IMR-90 (cell line): ENCODE measurements around the gene COL2A1. TPM values are rescaled to one million over a fixed set of nuclear protein-coding genes. Genes with fewer than 3 reads are reported as not detected.

Source experiments
- ATAC-seq: fragments of 200-7000 bp; cut with Tn5 transposase; 2 replicates; pipeline ENCODE4 v1.9.1; 2020; ENCODE audit warnings: low read depth, mild to moderate bottlenecking, moderate library complexity
- BruUV-seq: library from RNA; stranded (reverse); fragments of 400-500 nt; replicated peaks from 2 replicates; lab custom pipeline; 2021; lab: Mats Ljungman, UMichigan
- CTCF ChIA-PET: fragments of 300-600 bp; formaldehyde crosslinking; extraction: SDS; loops from one replicate; lab custom pipeline; 2021; ENCODE audit warnings: antibody characterized with exemption; lab: Yijun Ruan, JAX
- POLR2A ChIA-PET: fragments of 300-600 bp; sonication (Branson Sonifier 250); formaldehyde crosslinking; loops from one replicate; lab custom pipeline; 2022; ENCODE audit warnings: antibody characterized with exemption; ENCODE audit not compliant: unreplicated experiment; lab: Charles Lee
- DNase-seq: peaks from one replicate; pipeline ENCODE4 v3.0.0; 2013
- H2AFZ ChIP-seq: replicated peaks from 2 replicates; pipeline ENCODE3; 2013; ENCODE audit warnings: low read length, mild to moderate bottlenecking; ENCODE audit not compliant: poor library complexity
- H2AK5ac ChIP-seq: 2 replicates; pipeline ENCODE4 v1.6.1; 2013; ENCODE audit warnings: low read depth, low read length, inconsistent platforms
- H2AK9ac ChIP-seq: replicated peaks from 2 replicates; pipeline ENCODE3; 2013; ENCODE audit warnings: mild to moderate bottlenecking, low read depth, low read length, moderate library complexity; ENCODE audit not compliant: poor library complexity
- H2BK120ac ChIP-seq: 2 replicates; pipeline ENCODE4 v1.6.1; 2013; ENCODE audit warnings: low read depth, low read length, inconsistent platforms
- H2BK15ac ChIP-seq: 3 replicates; pipeline ENCODE4 v1.6.1; 2013; ENCODE audit warnings: low read depth, low read length, inconsistent platforms
- H2BK20ac ChIP-seq: 2 replicates; pipeline ENCODE4 v1.6.1; 2013; ENCODE audit warnings: low read depth, mild to moderate bottlenecking, inconsistent platforms, low read length, moderate library complexity
- H2BK5ac ChIP-seq: 2 replicates; pipeline ENCODE4 v1.6.1; 2013; ENCODE audit warnings: mild to moderate bottlenecking, low read depth, low read length, inconsistent platforms; ENCODE audit not compliant: poor library complexity, severe bottlenecking
- H3K14ac ChIP-seq: replicated peaks from 2 replicates; pipeline ENCODE4 v1.6.1; 2013; ENCODE audit warnings: low read depth, low read length, inconsistent platforms
- H3K18ac ChIP-seq: 2 replicates; pipeline ENCODE4 v1.6.1; 2013; ENCODE audit warnings: low read depth, low read length, control low read depth
- H3K23ac ChIP-seq: 2 replicates; pipeline ENCODE4 v1.6.1; 2013; ENCODE audit warnings: low read depth, low read length, inconsistent platforms
- H3K27ac ChIP-seq: 2 replicates; pipeline ENCODE4 v1.5.1; 2013; ENCODE audit warnings: mild to moderate bottlenecking, control low read depth, low read length; ENCODE audit not compliant: insufficient read depth
- H3K27me3 ChIP-seq: 2 replicates; pipeline ENCODE4 v1.6.1; 2013; ENCODE audit warnings: low read length; ENCODE audit not compliant: control insufficient read depth, insufficient read depth
- H3K36me3 ChIP-seq: 2 replicates; pipeline ENCODE4 v1.6.1; 2013; ENCODE audit warnings: low read length, mixed read lengths; ENCODE audit not compliant: control insufficient read depth, insufficient read depth
- H3K4ac ChIP-seq: 2 replicates; pipeline ENCODE4 v1.6.1; 2013; ENCODE audit warnings: low read depth, low read length, inconsistent platforms
- H3K4me1 ChIP-seq: 2 replicates; pipeline ENCODE4 v1.6.1; 2013; ENCODE audit warnings: low read length, mixed read lengths; ENCODE audit not compliant: control insufficient read depth, insufficient read depth
- H3K4me2 ChIP-seq: 2 replicates; pipeline ENCODE4 v1.6.1; 2013; ENCODE audit warnings: low read depth, mild to moderate bottlenecking, control low read depth, low read length, moderate library complexity
- H3K4me3 ChIP-seq: 2 replicates; pipeline ENCODE4 v1.5.1; 2013; ENCODE audit warnings: low read depth, mild to moderate bottlenecking, control low read depth, low read length, moderate library complexity; ENCODE audit not compliant: insufficient read depth
- H3K56ac ChIP-seq: 2 replicates; pipeline ENCODE4 v1.6.1; 2013; ENCODE audit warnings: low read length, inconsistent platforms; ENCODE audit not compliant: insufficient read depth; ENCODE audit errors: extremely low read depth
- H3K79me1 ChIP-seq, 2 experiments: 2 replicates each; pipeline ENCODE4 v1.6.1; 2013; ENCODE audit warnings: low read length in 2 of 2, inconsistent platforms in 1 of 2, low read depth in 1 of 2
- H3K9ac ChIP-seq: 2 replicates; pipeline ENCODE4 v1.6.1; 2013; ENCODE audit warnings: low read depth, low read length, control low read depth
- H3K9me1 ChIP-seq: 2 replicates; pipeline ENCODE4 v1.6.1; 2013; ENCODE audit warnings: low read length, inconsistent platforms; ENCODE audit not compliant: insufficient read depth
- H3K9me3 ChIP-seq: 2 replicates; pipeline ENCODE4 v1.6.1; 2013; ENCODE audit warnings: low read length; ENCODE audit not compliant: control insufficient read depth, insufficient read depth
- H4K20me1 ChIP-seq: 2 replicates; pipeline ENCODE4 v1.6.1; 2013; ENCODE audit warnings: low read length, inconsistent platforms; ENCODE audit not compliant: insufficient read depth
- H4K5ac ChIP-seq: 2 replicates; pipeline ENCODE4 v1.6.1; 2013; ENCODE audit warnings: mild to moderate bottlenecking, low read depth, low read length, control low read depth
- H4K8ac ChIP-seq, 2 experiments: 2 replicates each; pipeline ENCODE4 v1.6.1; 2013; ENCODE audit warnings: low read depth in 2 of 2, low read length in 2 of 2, control low read depth in 1 of 2, inconsistent platforms in 1 of 2
- H4K91ac ChIP-seq: 2 replicates; pipeline ENCODE4 v1.6.1; 2013; ENCODE audit warnings: low read depth, low read length, inconsistent platforms; ENCODE audit not compliant: insufficient read depth
- BHLHE40 ChIP-seq: fragments of 150-350 bp; IDR thresholded peaks from 2 replicates; pipeline ENCODE4 v1.6.1; 2016; ENCODE audit warnings: mild to moderate bottlenecking, low read depth, low read length
- CHD1 ChIP-seq: IDR thresholded peaks from 2 replicates; pipeline ENCODE4 v1.6.1; 2012; ENCODE audit warnings: low read depth, low read length, improper control_type of control experiment
- WGBS, 2 experiments: methylation state at CpG; one replicate each; pipeline versions ENCODE4 v1.1.5 to v1.1.7; 2013; ENCODE audit warnings: missing lambda C conversion rate in 2 of 2; ENCODE audit not compliant: insufficient read length in 1 of 2; ENCODE audit errors: extremely low coverage in 2 of 2; 5-methylcytosine and 5-hydroxymethylcytosine counted together
- dilution Hi-C: fragments of 300-500 bp; cut with HindIII; formaldehyde crosslinking; loops from one replicate; pipeline ENCODE4 v1.14.3; 2018; ENCODE audit warnings: low sequenced_read_pairs; ENCODE audit not compliant: unreplicated experiment
- in situ Hi-C: fragments of 300-500 bp; cut with MboI; formaldehyde crosslinking; loops from 3 replicates; pipeline ENCODE4 v1.14.3; 2019; ENCODE audit warnings: low sequenced_read_pairs, inconsistent platforms, mixed read lengths
- intact Hi-C: fragments of 100-400 bp; cut with micrococcal nuclease; formaldehyde crosslinking; loops from 2 replicates; pipeline ENCODE4 v1.10.0; 2022
- polyA plus RNA-seq, 3 experiments: library from polyadenylated mRNA; depleted of rRNA; stranded (reverse); fragments of >200 nt; gene quantifications; 2 replicates each; pipeline ENCODE4 v1.2.3, GENCODE V29; 2012; ENCODE audit warnings: low replicate concordance in 1 of 3
- total RNA-seq: library from RNA; depleted of rRNA; stranded (reverse); fragments of >200 nt; gene quantifications from 2 replicates; pipeline ENCODE4 v1.2.3, GENCODE V29; 2012

Gene COL2A1
- total and polyA plus RNA-seq, 2 of the 4 experiments (the other 2 are of a cell fraction), result 0.05 TPM; not detected in 1

DNA sequence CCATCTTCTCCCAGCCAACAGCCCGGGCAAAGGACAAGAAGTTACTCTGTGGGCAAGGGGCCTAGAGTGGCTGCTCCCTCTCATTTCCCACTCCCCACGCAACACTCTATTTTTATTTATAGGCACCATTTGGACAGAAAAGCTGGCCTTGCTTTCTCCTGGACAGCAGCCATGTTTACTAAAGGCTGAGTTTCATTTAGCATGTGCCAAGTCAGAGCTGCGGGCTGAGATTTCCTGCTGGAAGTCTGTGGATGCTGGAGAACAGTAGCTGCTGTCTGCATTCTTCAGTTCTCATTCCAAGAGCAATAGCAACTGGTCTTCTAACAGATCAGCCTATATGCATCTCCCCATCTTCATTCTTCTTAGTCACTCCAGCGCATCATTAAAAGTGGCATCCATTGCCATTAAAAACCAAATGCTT, 8.3 kb downstream of the COL2A1 start:
- H3K27me3 ChIP-seq, result peaks cover 77% of the 10 kb centered on the region
- no peak overlapping the region for H2AK9ac ChIP-seq
- no peak overlapping the region for H2BK20ac ChIP-seq
- H3K4me3 ChIP-seq, result no peak overlapping the region
- H3K4ac ChIP-seq, result no peak overlapping the region
- no CpG with 5 or more reads among the region's 4 CpGs for WGBS, 2 experiments
- peak; percentile 66; the same call in 1 of the 2 replicates for TF ChIP-seq BHLHE40
- no peak for TF ChIP-seq CHD1
- H3K4me1 ChIP-seq, result no peaks in the 10 kb centered on the region; the same call in 1 of the 2 replicates
- DNase-seq, result peak; percentile 76
- H4K91ac ChIP-seq, result no peak overlapping the region
- no peak overlapping the region for H3K14ac ChIP-seq
- in situ Hi-C loops (no loop called here), dilution Hi-C loops (no loop called here), intact Hi-C loops (no loop called here)
- H3K23ac ChIP-seq, result no peak overlapping the region
- no TSS peak for BruUV-seq
- no peaks in the 10 kb centered on the region for H3K79me1 ChIP-seq
- H3K27ac ChIP-seq, result no peak overlapping the region
- POLR2A ChIA-PET, result no interaction called here
- H2AK5ac ChIP-seq, result no peak overlapping the region
- CTCF ChIA-PET, result no interaction called here
- H4K20me1 ChIP-seq, result no peaks in the 10 kb centered on the region
- H4K8ac ChIP-seq, result no peak overlapping the region
- no peaks in the 10 kb centered on the region for H3K9me3 ChIP-seq
- no peak overlapping the region for H2BK5ac ChIP-seq
- H3K9me1 ChIP-seq, result no peaks in the 10 kb centered on the region
- no peak overlapping the region for H3K18ac ChIP-seq
- H3K56ac ChIP-seq, result no peak overlapping the region
- no peak overlapping the region for H3K4me2 ChIP-seq
- ATAC-seq, result peak; percentile 88
- no peak overlapping the region for H2BK120ac ChIP-seq
- H4K5ac ChIP-seq, result no peak overlapping the region
- H3K9ac ChIP-seq, result no peak overlapping the region
- no peak overlapping the region for H2BK15ac ChIP-seq
- no peaks in the 10 kb centered on the region for H3K36me3 ChIP-seq
- no peak overlapping the region for H2AFZ ChIP-seq
